Endodermal cell (in vitro differentiated cells): ENCODE measurements around the gene TPM4. TPM values are rescaled to one million over a fixed set of nuclear protein-coding genes. Genes with fewer than 3 reads are reported as not detected.

Experiments used
- DNase-seq: peaks from one replicate; pipeline ENCODE4 v3.0.0-alpha.2; 2017
- H3K27ac ChIP-seq: 2 replicates; pipeline ENCODE4 v1.5.1; 2013; ENCODE audit warnings: mild to moderate bottlenecking, low read depth, low read length, moderate library complexity
- H3K27me3 ChIP-seq: 2 replicates; pipeline ENCODE4 v1.6.1; 2013; ENCODE audit warnings: mild to moderate bottlenecking, low read length, moderate library complexity; ENCODE audit not compliant: insufficient read depth, control insufficient read depth, poor library complexity, severe bottlenecking
- H3K36me3 ChIP-seq: 2 replicates; pipeline ENCODE4 v1.7.0; 2013; ENCODE audit warnings: mild to moderate bottlenecking, low read length, moderate library complexity; ENCODE audit not compliant: control insufficient read depth, insufficient read depth
- H3K4me1 ChIP-seq: one replicate; pipeline ENCODE4 v1.7.0; 2013; ENCODE audit warnings: low read length; ENCODE audit not compliant: control insufficient read depth, insufficient read depth
- H3K4me3 ChIP-seq: 2 replicates; pipeline ENCODE4 v1.5.1; 2013; ENCODE audit warnings: mild to moderate bottlenecking, low read length, moderate library complexity
- H3K9ac ChIP-seq: 2 replicates; pipeline ENCODE4 v1.6.1; 2013; ENCODE audit warnings: mild to moderate bottlenecking, low read length, moderate library complexity; ENCODE audit not compliant: poor library complexity, severe bottlenecking; ENCODE audit errors: extremely low read depth
- H3K9me3 ChIP-seq: 2 replicates; pipeline ENCODE4 v1.6.1; 2013; ENCODE audit warnings: mild to moderate bottlenecking, low read length, moderate library complexity; ENCODE audit not compliant: control insufficient read depth
- H3K27ac Mint-ChIP-seq: 2 replicates; pipeline ENCODE4 v1.8.0; 2020; ENCODE audit warnings: mixed read lengths
- H3K27me3 Mint-ChIP-seq: 2 replicates; pipeline ENCODE4 v1.8.0; 2021; ENCODE audit warnings: mild to moderate bottlenecking, mixed read lengths; ENCODE audit not compliant: insufficient read depth
- H3K36me3 Mint-ChIP-seq: 2 replicates; pipeline ENCODE4 v1.8.0; 2020; ENCODE audit warnings: low read depth, mixed read lengths
- H3K4me1 Mint-ChIP-seq: 2 replicates; pipeline ENCODE4 v1.8.0; 2020; ENCODE audit warnings: mixed read lengths
- H3K4me3 Mint-ChIP-seq: 2 replicates; pipeline ENCODE4 v1.8.0; 2020; ENCODE audit warnings: mild to moderate bottlenecking, moderate library complexity, mixed read lengths
- H3K9me3 Mint-ChIP-seq: 2 replicates; pipeline ENCODE4 v1.8.0; 2020; ENCODE audit warnings: mild to moderate bottlenecking, mixed read lengths
- WGBS, 2 experiments: methylation state at CpG; one replicate each; pipeline versions ENCODE4 v1.1.5 to v1.1.7; 2013; ENCODE audit warnings: missing lambda C conversion rate in 2 of 2, mixed read lengths in 1 of 2; ENCODE audit not compliant: insufficient coverage in 1 of 2, insufficient read length in 1 of 2; 5-methylcytosine and 5-hydroxymethylcytosine counted together
- total RNA-seq, 2 donors: library from RNA; stranded (reverse); fragmentation: NEBNext Ultra II Directional in 1 of 2; extraction: Animal tissue kit (Norgen Biotek cat#: 25700) in 1 of 2; gene quantifications; 2 replicates in 1 of 2; 3 replicates in 1 of 2; pipeline ENCODE4 v1.2.1, GENCODE V29; 2021
- TF ChIP-seq, protein P1 (sequence below): fragments of 200-600 bp; sonication (generic); conservative IDR thresholded peaks from 2 replicates; pipeline ENCODE4 v1.5.0; 2021; ENCODE audit warnings: antibody characterized with exemption, mild to moderate bottlenecking

TPM4 gene
- total RNA-seq, 2 donors from 2014 or later, result 387 to 437 TPM

GRCh38 chr19:16112778-16113177 is 36.5 kb downstream of the TPM4 start:
- TF ChIP-seq, protein P1, sequence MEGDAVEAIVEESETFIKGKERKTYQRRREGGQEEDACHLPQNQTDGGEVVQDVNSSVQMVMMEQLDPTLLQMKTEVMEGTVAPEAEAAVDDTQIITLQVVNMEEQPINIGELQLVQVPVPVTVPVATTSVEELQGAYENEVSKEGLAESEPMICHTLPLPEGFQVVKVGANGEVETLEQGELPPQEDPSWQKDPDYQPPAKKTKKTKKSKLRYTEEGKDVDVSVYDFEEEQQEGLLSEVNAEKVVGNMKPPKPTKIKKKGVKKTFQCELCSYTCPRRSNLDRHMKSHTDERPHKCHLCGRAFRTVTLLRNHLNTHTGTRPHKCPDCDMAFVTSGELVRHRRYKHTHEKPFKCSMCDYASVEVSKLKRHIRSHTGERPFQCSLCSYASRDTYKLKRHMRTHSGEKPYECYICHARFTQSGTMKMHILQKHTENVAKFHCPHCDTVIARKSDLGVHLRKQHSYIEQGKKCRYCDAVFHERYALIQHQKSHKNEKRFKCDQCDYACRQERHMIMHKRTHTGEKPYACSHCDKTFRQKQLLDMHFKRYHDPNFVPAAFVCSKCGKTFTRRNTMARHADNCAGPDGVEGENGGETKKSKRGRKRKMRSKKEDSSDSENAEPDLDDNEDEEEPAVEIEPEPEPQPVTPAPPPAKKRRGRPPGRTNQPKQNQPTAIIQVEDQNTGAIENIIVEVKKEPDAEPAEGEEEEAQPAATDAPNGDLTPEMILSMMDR, result no peak
- Histone ChIP-seq H3K9ac (no peak overlapping the region), H3K36me3 (peaks cover 18% of the 10 kb centered on the region), H3K27me3 (no peaks in the 10 kb centered on the region), H3K4me1 (peaks cover 4% of the 10 kb centered on the region), H3K4me3 (peak overlapping the region; percentile 87), H3K9me3 (no peaks in the 10 kb centered on the region), H3K27ac (no peak overlapping the region)
- no peak for DNase-seq
- no peaks in the 10 kb centered on the region for H3K9me3 Mint-ChIP-seq
- H3K4me3 Mint-ChIP-seq, result peak overlapping the region; percentile 94
- H3K4me1 Mint-ChIP-seq, result peaks cover 5% of the 10 kb centered on the region
- peak overlapping the region; percentile 97 for H3K27ac Mint-ChIP-seq
- H3K27me3 Mint-ChIP-seq, result no peaks in the 10 kb centered on the region
- peaks cover 12% of the 10 kb centered on the region for H3K36me3 Mint-ChIP-seq
- 44 to 100% methylated on average over 1 to 2 of the region's 2 CpGs for WGBS, 2 experiments

DNA sequence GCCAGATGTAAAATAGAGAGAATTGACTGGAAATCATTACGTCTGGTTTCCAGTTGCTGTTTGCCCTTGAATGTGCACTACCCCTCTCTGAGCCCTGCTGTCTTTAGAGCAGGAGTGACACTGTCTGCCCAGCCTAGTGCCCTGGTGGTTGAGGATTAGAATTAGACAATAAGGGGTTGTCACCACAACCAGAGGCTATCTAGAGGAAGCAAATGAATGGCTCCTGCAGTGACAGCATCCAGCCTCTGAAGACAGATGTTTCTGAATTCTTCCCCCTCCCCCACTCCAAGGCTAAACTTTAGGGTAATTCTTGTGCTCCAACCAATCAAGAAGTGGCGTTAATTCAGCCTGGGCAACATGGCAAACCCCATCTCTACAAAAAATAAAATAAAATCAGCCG is 37.4 kb downstream of the TPM4 start:
- WGBS, 2 experiments, result 40 to 62% methylated on average over 2 to 3 of the region's 3 CpGs
- no peak overlapping the region for H3K4me3 ChIP-seq
- H3K9me3 Mint-ChIP-seq, result no peaks in the 10 kb centered on the region
- H3K36me3 ChIP-seq, result peaks cover 27% of the 10 kb centered on the region
- H3K9ac ChIP-seq, result no peak overlapping the region
- H3K9me3 ChIP-seq, result no peaks in the 10 kb centered on the region
- H3K27me3 ChIP-seq, result no peaks in the 10 kb centered on the region
- peaks cover 5% of the 10 kb centered on the region for H3K4me1 Mint-ChIP-seq
- TF ChIP-seq, protein P1, result no peak
- H3K4me1 ChIP-seq, result peaks cover 4% of the 10 kb centered on the region
- no peak for DNase-seq
- H3K27ac ChIP-seq, result no peak overlapping the region
- peaks cover 22% of the 10 kb centered on the region for H3K36me3 Mint-ChIP-seq
- H3K4me3 Mint-ChIP-seq, result peak overlapping the region; percentile 9
- no peaks in the 10 kb centered on the region for H3K27me3 Mint-ChIP-seq
- no peak overlapping the region for H3K27ac Mint-ChIP-seq

- no peak for DNase-seq
- H3K36me3 ChIP-seq, result peaks cover 40% of the 10 kb centered on the region
- TF ChIP-seq, protein P1, result no peak
- no peak overlapping the region for H3K4me3 Mint-ChIP-seq
- H3K4me3 ChIP-seq, result no peak overlapping the region
- H3K4me1 ChIP-seq, result peaks cover 4% of the 10 kb centered on the region
- no peaks in the 10 kb centered on the region for H3K9me3 ChIP-seq
- WGBS, 2 experiments, result 88 to 92% methylated on average over 9 of the region's 9 CpGs
- H3K4me1 Mint-ChIP-seq, result peaks cover 5% of the 10 kb centered on the region
- no peak overlapping the region for H3K27ac ChIP-seq
- peak overlapping the region; percentile 61 for H3K27ac Mint-ChIP-seq
- no peaks in the 10 kb centered on the region for H3K27me3 ChIP-seq
- H3K27me3 Mint-ChIP-seq, result no peaks in the 10 kb centered on the region
- no peaks in the 10 kb centered on the region for H3K9me3 Mint-ChIP-seq
- H3K36me3 Mint-ChIP-seq, result peaks cover 31% of the 10 kb centered on the region
- H3K9ac ChIP-seq, result no peak overlapping the region
These were observed 39.2 kb downstream of the TPM4 start for GRCh38 chr19:16115301-16116039.
